ENCODE results near the gene SLC12A7. TPM values are rescaled to one million over a fixed set of nuclear protein-coding genes. Genes with fewer than 3 reads are reported as not detected.
"Not testable (repeated sequence)": the region's sequence is repeated elsewhere in the genome, so short reads cannot be mapped to it uniquely, and the experiment has no call there.

SLC12A7 gene
- polyA plus RNA-seq, 1 donor, result 8.0 TPM

- DNase-seq (ENCODE audit: low read depth), result no peak
Measured at GRCh38 chr5:1095990-1096363, 15.9 kb downstream of the SLC12A7 start.

GRCh38 chr5:1095302-1095989 is 16.4 kb downstream of the SLC12A7 start:
- no peak for DNase-seq (ENCODE audit: low read depth)

DNA sequence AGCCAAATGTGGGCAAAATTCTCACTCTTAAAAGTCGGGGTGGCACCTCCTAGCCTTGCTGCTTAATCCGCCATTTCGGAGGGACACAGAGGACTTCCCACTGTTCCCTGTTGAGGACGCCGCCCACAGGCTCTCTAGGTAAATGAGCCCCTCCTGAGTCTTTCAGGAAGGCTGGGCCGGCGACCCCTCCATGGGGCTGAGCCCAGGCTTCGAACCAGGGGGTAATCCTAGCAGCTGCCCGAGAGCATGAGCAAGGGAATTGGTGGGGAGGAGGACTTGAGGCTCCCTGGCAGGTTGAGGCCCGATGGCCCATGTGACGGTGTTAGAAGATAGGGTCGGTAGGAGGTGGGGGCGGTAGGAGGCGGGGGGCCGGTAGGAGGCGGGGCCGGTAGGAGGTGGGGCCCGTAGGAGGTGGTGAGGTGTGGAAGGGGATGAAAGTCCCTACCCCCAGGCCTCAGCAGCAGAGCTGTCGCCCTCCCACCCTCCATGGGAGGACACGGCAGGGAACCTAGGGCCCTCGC is 17.1 kb downstream of the SLC12A7 start:
- DNase-seq (ENCODE audit: low read depth), result no peak

- DNase-seq (ENCODE audit: low read depth), result no peak
Measured at GRCh38 chr5:1093361-1093760, 18.5 kb downstream of the SLC12A7 start.

- no peak for DNase-seq (ENCODE audit: low read depth)
Measured at GRCh38 chr5:1092122-1092521, 19.7 kb downstream of the SLC12A7 start.

DNA sequence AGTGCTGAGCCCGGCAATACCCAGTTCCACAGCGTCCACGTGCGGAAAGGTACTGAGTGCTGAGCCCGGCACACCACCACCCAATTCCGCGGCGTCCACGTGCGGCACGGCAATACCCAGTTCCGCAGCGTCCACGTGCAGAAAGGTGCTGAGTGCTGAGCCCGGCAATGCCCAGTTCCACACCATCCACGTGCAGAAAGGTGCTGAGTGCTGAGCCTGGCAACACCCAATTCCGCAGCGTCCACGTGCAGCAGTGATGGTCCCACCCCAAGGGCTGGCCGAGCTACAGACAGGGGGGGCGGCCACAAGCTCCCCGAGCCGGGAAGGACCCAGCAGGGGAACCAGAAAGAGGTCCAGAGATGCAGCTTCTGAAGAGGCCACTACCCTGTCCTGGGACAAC is 20.2 kb downstream of the SLC12A7 start:
- DNase-seq (ENCODE audit: low read depth), result no peak

GRCh38 chr5:1090538-1090937 is 21.3 kb downstream of the SLC12A7 start:
- DNase-seq (ENCODE audit: low read depth), result no peak

DNA sequence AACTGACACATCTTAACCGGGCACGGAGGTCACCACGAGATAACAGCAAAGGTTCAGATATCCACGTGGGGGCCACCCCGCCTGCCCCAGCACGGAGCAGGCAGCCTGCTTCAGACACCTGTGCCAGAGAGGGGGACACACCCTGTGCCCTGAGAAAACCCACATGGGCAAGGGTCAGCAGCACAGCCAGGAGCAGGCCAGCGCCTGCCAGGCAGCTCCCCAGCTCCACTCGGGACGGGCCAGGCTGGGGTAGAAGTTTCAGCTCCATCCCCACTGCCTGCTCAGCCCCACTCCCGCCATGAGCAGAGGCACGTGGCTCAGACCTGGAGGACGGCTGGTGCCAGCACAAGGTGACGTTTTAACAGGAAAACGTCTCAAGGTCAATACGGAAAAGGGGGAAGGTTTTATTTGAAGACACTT is 22.2 kb downstream of the SLC12A7 start:
- DNase-seq (ENCODE audit: low read depth), result no peak

GRCh38 chr5:1089146-1089545 is 22.7 kb downstream of the SLC12A7 start:
- no peak for DNase-seq (ENCODE audit: low read depth)

DNA sequence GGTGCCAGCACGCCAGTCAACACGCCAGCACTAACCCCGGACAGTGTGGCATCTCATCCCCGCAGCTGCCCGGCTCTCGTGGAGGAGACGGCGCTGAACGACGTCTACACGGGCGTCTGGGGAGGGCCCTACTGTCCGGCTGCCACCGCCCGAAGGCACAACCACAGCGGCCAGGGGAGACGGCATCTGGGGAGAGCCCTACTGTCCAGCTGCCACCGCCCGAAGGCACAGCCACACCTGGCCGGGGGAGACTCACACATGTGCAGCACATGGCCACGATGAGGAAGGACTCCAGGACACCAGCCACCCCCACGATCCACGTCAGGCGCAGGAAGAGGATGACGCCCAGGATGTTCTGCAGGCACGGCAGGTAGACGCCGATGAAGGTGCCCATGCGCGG is 23.1 kb downstream of the SLC12A7 start:
- DNase-seq (ENCODE audit: low read depth), result no peak

DNA sequence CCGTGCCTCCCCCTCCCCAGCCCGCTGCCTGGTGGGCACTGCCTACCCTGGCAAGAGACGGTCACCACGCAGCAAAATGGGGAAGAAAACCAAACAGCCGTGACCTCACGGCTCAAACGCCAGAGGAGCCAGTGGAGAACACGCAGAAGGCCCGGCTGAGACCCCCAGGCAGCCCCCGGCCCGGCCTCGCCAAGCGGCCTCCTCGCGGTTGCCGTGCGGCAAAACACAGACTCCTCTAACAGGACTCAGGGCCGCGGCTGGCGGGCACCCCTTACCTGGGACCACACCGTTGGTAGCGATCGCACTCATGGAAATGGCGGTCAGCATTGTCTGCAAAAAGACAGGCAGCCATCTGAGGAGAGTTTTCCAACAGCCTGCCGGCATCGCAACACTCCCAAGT is 23.8 kb downstream of the SLC12A7 start:
- no peak for DNase-seq (ENCODE audit: low read depth)

GRCh38 chr5:1087428-1087827 is 24.4 kb downstream of the SLC12A7 start:
- no peak for DNase-seq (ENCODE audit: low read depth)

DNA sequence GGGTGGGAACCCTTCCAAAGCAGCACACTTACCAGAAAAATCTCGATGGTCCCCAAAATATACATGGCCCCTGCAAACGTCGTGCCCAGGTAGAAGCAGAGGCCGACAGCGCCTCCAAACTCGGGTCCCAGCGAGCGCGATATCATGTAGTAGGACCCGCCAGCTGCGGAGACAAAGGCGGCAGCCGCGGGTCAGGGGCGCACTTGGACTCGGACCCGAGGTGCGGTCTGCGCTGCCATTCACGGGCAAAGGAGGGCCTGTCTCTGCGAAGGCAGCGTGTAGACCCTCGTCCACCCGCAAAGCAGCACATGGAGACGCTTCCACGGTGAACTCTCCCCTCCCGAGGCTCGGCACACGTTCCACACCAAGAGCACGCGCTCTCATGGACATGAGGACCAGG is 25.0 kb downstream of the SLC12A7 start:
- DNase-seq (ENCODE audit: low read depth), result no peak

DNA sequence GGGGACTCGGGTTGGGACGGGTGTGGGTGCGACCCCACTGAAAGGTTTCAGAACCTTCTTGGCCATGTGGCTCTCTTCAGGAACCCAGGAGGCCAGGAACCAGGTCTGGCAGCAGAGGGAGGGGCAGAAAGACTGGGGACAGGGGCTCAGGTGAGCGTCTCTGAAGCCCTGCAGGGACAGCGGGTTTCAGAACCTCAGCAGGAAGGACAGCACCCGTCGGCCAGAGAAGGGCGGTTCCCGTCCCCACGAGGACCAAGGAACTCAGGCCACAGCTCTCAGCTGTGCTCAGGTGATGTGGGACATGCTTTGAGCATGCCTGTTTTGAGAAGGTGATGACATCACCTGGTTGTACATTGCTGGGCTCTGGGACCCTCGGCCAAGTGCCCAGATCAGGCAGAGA is 25.7 kb downstream of the SLC12A7 start:
- DNase-seq (ENCODE audit: low read depth), result no peak

DNA sequence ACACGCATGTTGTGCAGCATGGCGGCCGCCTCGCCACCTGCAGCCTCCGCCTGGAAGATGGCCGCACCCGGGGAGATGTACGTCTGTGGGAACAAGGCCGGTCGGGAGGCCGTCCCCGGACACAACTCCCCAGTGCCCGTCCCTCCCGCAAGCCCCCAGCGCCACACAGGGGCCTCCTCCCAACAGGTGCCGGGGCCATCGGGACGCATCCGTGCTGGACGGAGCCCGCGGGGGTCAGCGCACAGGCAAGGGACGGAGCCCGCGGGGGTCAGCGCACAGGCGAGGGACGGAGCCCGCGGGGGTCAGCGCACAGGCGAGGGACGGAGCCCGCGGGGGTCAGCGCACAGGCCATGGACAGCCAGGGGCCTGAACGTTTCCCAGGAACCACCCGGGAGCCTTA is 26.5 kb downstream of the SLC12A7 start:
- no peak for DNase-seq (ENCODE audit: low read depth)

DNA sequence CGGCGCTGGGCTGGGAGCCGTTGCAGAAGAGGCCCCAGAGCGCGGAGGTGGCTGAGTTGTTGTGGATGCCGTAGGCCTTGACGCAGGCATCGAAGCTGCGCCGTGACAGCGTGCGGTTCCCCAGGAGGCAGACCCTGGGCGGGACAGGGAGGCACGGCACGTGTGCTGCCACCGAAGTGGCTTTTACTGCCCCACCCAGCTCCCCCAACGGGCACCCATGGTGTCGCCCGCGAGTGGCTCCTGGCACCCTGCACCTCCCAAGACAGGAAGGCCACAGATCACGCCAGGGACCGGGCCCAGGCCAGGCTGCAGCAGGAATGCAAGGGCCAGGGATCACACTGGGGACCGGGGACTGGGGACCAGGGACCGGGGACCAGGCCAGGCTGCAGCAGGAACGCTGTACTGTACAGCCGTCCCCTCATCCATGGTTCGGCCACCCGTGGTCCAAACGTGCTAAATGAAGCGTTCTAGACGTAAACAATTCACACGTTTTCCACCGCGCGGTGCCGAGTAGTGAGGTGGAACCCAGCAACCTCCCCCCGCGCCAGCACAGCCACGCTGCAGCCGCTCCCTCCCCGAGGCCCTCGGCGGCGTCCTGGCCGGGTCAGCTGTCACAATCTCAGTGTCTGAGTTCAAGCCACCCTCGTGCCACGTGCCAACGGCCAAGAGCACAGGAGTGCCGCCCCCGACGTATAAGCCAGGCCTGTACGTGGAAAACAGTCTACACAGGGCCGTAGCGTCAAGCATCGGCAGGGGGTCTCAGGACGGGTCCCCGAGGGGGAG is 27.8 kb downstream of the SLC12A7 start:
- no peak for DNase-seq (ENCODE audit: low read depth)

GRCh38 chr5:1083026-1083425 is 28.8 kb downstream of the SLC12A7 start:
- DNase-seq (ENCODE audit: low read depth), result not testable (repeated sequence)

GRCh38 chr5:1081519-1081918 is 30.3 kb downstream of the SLC12A7 start:
- no peak for DNase-seq (ENCODE audit: low read depth)

DNA sequence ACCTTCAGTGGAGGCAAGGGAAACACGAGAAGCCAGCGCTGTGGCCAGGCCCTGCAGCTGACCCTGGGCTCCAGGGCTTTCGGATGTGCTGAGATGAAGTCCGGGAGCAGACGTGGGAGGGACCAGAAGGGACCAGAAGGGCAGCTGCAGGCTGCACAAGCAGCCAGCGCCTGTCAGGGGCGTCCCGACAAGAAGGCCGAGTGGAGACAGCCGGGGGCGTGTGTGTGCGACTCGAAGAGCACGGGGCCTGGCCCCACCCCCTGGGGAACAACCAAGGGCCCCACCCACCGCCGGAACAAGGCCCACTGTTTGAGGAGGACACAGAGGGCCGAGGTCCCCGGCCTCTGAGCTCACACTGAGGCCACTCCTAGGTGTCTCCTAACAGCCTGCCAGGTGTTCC is 31.4 kb downstream of the SLC12A7 start:
- DNase-seq (ENCODE audit: low read depth), result no peak

GRCh38 chr5:1079961-1080360 is 31.9 kb downstream of the SLC12A7 start:
- no peak for DNase-seq (ENCODE audit: low read depth)

GRCh38 chr5:1079486-1079885 is 32.4 kb downstream of the SLC12A7 start:
- DNase-seq (ENCODE audit: low read depth), result no peak

- no peak for DNase-seq (ENCODE audit: low read depth)
Measured at GRCh38 chr5:1078851-1079250, 33.0 kb downstream of the SLC12A7 start.

- DNase-seq (ENCODE audit: low read depth), result no peak
Measured at GRCh38 chr5:1078206-1078605, 33.7 kb downstream of the SLC12A7 start.

All from forelimb muscle (tissue), 1 donor.